GOT3 (cell line): Measurements from ENCODE around the gene NMRK2.
"Not testable (repeated sequence)": the region's sequence is repeated elsewhere in the genome, so short reads cannot be mapped to it uniquely, and the experiment has no call there.

Experiments
- DNase-seq: peaks from one replicate; lab custom pipeline; 2025; ENCODE audit warnings: mixed read lengths; lab: John Stamatoyannopoulos, UW

Gene NMRK2

GRCh38 chr19:3932931-3933810 is at the start of gene NMRK2:
NMRK2 (plus strand) TSS chr19:3933069; CDS start chr19:3933672, 603 bp downstream.
- no peak for DNase-seq

GRCh38 chr19:3890591-3890990 is 42.3 kb upstream of the NMRK2 start:
- DNase-seq = no peak

- DNase-seq = no peak
Measured at GRCh38 chr19:3893509-3894179, 39.2 kb upstream of the NMRK2 start.

DNA sequence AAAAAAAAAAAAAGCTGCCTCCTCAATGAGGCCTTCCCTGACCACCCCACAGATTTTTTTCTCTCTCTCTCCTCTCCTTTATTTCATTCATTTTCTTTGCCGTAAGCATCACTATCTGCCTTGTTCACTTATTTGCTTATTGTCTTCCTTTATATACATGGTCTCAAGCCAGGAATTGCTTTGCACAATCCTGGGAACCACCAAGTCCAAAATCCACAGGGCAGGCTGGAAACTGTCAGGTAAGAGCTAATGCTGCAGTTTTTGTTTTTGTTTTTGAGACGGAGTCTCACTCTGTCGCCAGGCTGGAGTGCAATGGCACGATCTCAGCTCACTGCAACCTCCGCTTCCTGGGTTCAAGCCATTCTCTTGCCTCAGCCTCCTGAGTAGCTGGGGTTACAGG is 37.9 kb upstream of the NMRK2 start:
- not testable (repeated sequence) for DNase-seq

GRCh38 chr19:3895788-3896187 is 37.1 kb upstream of the NMRK2 start:
- no peak for DNase-seq

GRCh38 chr19:3897936-3898335 is 34.9 kb upstream of the NMRK2 start:
- DNase-seq = no peak

DNA sequence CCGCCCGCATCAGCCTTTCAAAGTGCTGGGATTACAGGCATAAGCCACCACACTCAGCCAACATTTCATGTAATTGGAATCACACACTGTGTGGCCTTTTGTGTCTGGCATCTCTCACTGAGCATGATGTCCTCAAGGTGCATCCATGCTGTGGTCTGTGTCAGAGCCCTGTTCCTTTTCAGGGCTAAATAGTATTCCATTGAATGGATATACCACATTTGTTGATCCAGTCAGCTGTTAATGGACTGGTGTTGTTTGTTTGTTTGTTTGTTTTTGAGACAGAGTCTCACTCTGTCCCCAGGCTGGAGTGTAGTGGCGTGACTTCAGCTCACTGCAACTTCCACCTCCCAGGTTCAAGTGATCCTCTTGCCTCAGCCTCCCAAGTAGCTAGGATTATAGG is 34.4 kb upstream of the NMRK2 start:
- no peak for DNase-seq

DNA sequence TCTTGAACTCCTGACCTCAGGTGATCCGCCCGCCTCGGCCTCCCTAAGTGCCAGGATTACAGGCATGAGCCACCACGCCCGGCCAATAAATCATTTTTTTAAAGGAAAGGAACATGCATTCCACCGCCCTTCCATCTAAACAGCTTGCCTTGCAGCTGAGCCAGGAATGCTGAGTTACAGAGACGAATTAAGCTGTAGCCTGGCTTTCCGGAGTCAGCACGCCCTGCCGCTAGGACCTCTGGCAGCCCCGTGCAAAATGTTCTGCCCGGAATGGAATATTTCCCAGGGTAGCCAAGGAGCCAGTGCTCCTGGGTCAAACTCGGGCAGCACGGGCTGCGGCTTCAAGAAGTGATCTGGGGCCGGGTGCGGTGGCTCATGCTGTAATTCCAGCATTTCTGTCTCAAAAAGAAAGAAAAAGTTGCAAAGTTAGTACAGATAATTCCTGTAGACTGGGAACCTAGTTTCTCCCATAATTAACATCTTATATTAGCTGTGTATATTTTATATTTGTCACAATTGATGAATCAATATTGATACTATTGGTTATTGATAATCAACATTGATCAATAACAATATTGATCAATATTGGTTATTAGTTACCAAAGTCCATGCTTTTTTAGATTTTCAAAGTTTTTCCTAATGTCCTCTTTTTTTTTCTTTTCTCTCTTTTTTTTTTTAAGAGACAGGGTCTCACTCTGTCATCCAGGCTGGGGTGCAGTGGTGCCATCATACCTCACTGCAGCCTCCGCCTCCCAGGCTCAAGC is 33.2 kb upstream of the NMRK2 start:
- DNase-seq = no peak

DNA sequence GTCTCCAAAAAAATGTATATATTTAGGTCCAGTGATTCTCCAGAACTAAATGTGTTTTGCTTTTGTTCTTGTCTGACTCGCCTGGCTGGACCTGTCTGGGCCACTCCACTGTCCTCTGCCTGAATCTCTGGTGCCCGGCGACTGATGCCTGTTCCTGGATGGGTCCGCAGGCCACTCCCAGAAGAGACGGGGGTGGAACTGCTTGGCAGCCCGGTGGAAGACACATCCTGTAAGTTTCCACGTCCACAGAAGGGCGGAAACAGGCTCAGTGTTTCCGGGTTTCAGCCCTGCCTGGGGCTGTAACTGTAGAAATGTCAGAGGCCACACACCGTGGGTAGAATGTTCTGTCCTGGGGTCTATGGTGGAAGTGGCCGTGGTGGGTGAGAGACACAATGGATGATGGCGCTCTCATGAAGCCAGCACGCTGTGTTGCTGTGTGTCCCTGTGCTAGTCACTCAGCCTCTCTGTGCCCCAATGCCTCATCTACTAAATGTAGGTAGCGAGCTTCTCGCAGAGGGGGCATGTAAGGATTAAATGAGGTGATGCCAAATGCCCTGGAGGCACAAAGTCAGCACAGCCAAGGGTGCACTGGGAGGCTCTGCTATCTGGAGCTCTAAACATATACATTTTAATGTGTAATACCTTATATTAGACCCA is 30.4 kb upstream of the NMRK2 start:
- no peak for DNase-seq

GRCh38 chr19:3904233-3904632 is 28.6 kb upstream of the NMRK2 start:
- DNase-seq = no peak

DNA sequence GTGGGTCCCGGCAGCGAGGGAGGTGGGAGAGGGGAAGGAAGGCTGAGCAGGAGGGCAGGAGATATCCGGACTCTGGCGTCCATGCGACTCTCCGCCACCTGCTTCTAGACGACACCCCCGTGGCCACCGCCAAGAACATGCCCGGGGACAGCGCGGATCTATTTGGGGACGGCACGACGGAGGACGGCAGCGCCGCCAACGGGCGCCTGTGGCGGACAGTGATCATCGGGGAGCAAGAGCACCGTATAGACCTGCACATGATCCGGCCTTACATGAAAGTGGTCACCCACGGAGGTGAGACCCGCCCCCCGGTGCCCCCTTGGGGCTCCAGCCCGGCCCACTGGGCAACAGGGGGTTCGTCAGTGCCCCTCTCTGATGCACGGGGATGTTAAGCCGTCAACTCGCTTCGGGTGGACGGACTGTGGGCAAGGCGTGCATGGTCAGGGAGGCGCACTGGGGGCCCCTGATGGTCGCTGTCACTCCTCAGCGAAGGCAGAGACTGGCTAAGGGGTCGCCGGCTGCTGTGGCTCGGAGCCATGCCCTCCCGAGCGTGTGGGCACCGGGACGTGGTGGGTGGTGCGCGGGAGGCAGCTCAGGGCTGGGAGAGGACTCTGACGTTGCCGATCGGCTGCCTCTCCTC is 25.1 kb upstream of the NMRK2 start:
- DNase-seq = no peak

GRCh38 chr19:3908266-3909054 is 24.4 kb upstream of the NMRK2 start:
- DNase-seq = no peak

DNA sequence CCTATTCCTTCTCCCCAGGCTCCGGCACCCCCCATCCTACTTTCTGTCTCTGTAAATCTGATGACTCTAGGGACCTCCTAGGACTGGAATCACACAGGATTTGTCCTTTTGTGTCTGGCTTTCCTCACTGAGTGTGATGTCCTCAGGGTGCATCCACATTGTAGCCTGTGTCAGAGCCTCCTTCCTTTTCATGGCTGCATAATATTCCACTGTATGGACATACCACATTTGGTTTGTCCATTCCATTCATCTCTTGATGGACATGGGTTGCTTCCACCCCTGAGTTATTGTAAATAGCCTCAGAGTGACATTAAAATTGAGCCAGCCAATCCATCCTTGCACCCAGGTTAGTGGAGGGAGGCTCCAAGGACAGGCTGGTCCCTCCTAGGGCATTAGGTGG is 22.8 kb upstream of the NMRK2 start:
- DNase-seq = no peak

DNA sequence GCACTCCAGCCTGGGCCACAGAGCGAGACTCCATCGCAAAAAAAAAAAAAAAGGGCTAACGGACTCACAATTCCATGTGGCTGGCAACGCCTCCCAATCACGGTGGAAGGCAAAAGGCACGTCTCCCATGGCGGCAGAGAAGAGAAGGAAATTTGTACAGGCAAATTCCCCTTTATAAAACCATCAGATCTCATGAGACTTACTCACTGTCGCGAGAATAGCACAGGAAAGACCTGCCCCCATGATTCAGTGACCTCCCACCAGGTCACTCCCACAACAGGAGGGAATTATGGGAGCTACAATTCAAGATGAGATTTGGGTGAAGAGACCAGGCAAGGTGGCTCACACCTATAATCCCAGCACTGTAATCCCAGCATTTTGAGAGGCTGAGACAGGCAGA is 18.7 kb upstream of the NMRK2 start:
- DNase-seq = no peak

GRCh38 chr19:3916033-3916432 is 16.8 kb upstream of the NMRK2 start:
- no peak for DNase-seq

DNA sequence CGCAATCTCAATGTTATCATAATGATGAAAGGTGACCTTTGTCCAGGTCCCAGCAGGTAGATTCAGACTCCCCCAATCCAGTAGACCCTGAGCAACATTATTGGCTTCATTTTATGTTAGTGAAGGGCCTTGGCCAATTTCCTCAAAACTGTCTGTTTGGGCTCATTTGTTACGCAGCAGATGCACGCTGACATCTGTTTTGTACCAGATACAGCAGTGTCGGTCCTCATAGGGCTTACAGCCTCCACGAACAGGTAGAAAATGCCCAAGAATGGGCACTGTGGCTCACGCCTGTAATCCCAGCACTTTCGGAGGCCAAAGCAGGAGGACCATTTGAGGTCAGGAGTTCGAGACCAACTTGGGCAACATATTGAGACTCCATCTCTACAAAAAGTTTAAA is 13.1 kb upstream of the NMRK2 start:
- DNase-seq = no peak

GRCh38 chr19:3923096-3923758 is 9.6 kb upstream of the NMRK2 start:
- DNase-seq = no peak

GRCh38 chr19:3923912-3924311 is 9.0 kb upstream of the NMRK2 start:
- no peak for DNase-seq

GRCh38 chr19:3931041-3931440 is 1.8 kb upstream of the NMRK2 start:
- no peak for DNase-seq
